Naive thymus-derived CD4-positive, alpha-beta T cell (primary cell): ENCODE measurements around the gene TAS2R38. TPM values are rescaled to one million over a fixed set of nuclear protein-coding genes. Genes with fewer than 3 reads are reported as not detected.

Source experiments
- ATAC-seq: fragments of 150-1000 bp; cut with Tn5 transposase; 2 replicates; pipeline ENCODE4 v1.10.0; 2021; ENCODE audit warnings: mild to moderate bottlenecking, moderate library complexity
- CTCF ChIA-PET: fragments of 350-600 bp; sonication (Branson Sonifier 250); formaldehyde crosslinking; loops from one replicate; lab custom pipeline; 2021; ENCODE audit warnings: antibody characterized with exemption; lab: Charles Lee
- POLR2A ChIA-PET: fragments of 350-600 bp; sonication (Branson Sonifier 250); formaldehyde crosslinking; loops from one replicate; lab custom pipeline; 2021; ENCODE audit warnings: antibody characterized with exemption, inconsistent platforms; lab: Charles Lee
- DNase-seq, 9 donors: peaks; one replicate each; pipeline versions ENCODE4 v3.0.0 to v3.0.0-alpha.2; 2020 to 2022; ENCODE audit warnings: mixed read lengths in 1 of 9
- H3K27ac ChIP-seq: one replicate; pipeline ENCODE4 v1.7.0; 2013; ENCODE audit warnings: mild to moderate bottlenecking, low read depth, low read length, moderate library complexity
- H3K27me3 ChIP-seq, 2 donors: one replicate each; pipeline ENCODE4 v1.7.0; 2013; ENCODE audit warnings: low read length in 2 of 2, mild to moderate bottlenecking in 2 of 2, moderate library complexity in 2 of 2; ENCODE audit not compliant: control insufficient read depth in 2 of 2, insufficient read depth in 2 of 2
- H3K36me3 ChIP-seq, 3 experiments: 1 replicate in 2 of 3; 2 replicates in 1 of 3; pipeline ENCODE4 v1.7.0; 2013; ENCODE audit warnings: low read length in 3 of 3, mild to moderate bottlenecking in 3 of 3, moderate library complexity in 1 of 3; ENCODE audit not compliant: insufficient read depth in 3 of 3, control insufficient read depth in 2 of 3
- H3K4me1 ChIP-seq, 2 donors: one replicate each; pipeline ENCODE4 v1.7.0; 2013; ENCODE audit warnings: low read length in 2 of 2, mild to moderate bottlenecking in 2 of 2, moderate library complexity in 1 of 2; ENCODE audit not compliant: control insufficient read depth in 2 of 2, insufficient read depth in 2 of 2
- H3K4me3 ChIP-seq: 2 replicates; pipeline ENCODE4 v1.7.0; 2013; ENCODE audit warnings: mild to moderate bottlenecking, low read length
- H3K9me3 ChIP-seq, 3 experiments: 1 replicate in 2 of 3; 2 replicates in 1 of 3; pipeline ENCODE4 v1.7.0; 2013; ENCODE audit warnings: low read length in 3 of 3; ENCODE audit not compliant: control insufficient read depth in 2 of 3
- H3K27ac Mint-ChIP-seq, 9 donors: one replicate each; pipeline ENCODE4 v1.8.0; 2020 to 2022; ENCODE audit warnings: mixed read lengths in 9 of 9, mild to moderate bottlenecking in 8 of 9, moderate library complexity in 5 of 9, inconsistent platforms in 2 of 9
- H3K27me3 Mint-ChIP-seq, 5 donors: one replicate each; pipeline ENCODE4 v1.8.0; 2021 to 2022; ENCODE audit warnings: mixed read lengths in 5 of 5, mild to moderate bottlenecking in 1 of 5
- H3K36me3 Mint-ChIP-seq, 5 donors: one replicate each; pipeline ENCODE4 v1.8.0; 2020 to 2022; ENCODE audit warnings: mixed read lengths in 5 of 5, mild to moderate bottlenecking in 3 of 5, inconsistent platforms in 1 of 5
- H3K4me1 Mint-ChIP-seq, 7 donors: one replicate each; pipeline ENCODE4 v1.8.0; 2020 to 2022; ENCODE audit warnings: mixed read lengths in 7 of 7, mild to moderate bottlenecking in 3 of 7, inconsistent platforms in 1 of 7
- H3K4me3 Mint-ChIP-seq, 10 donors: one replicate each; pipeline ENCODE4 v1.8.0; 2020 to 2022; ENCODE audit warnings: mild to moderate bottlenecking in 10 of 10, mixed read lengths in 10 of 10, moderate library complexity in 6 of 10, inconsistent platforms in 2 of 10
- H3K9me3 Mint-ChIP-seq, 11 donors: one replicate each; pipeline ENCODE4 v1.8.0; 2020 to 2022; ENCODE audit warnings: mixed read lengths in 11 of 11, mild to moderate bottlenecking in 4 of 11, inconsistent platforms in 1 of 11, moderate library complexity in 1 of 11
- intact Hi-C, 2 donors: fragments of 100-400 bp; cut with micrococcal nuclease; formaldehyde crosslinking; loops; one replicate each; pipeline ENCODE4 v1.15.1; 2023
- polyA plus RNA-seq, 2 donors: library from polyadenylated mRNA; unstranded; fragments of 300-500 nt; fragmentation: Illumina TruSeq; gene quantifications; one replicate each; pipeline ENCODE4 v1.2.3, GENCODE V29; 2021
- total RNA-seq, 6 experiments: library from RNA in 5 of 6; stranded (reverse) in 5 of 6; gene quantifications; 1 replicate in 5 of 6; 2 replicates in 1 of 6; pipeline ENCODE4 v1.2.3 and lab custom pipeline; 2021 to 2026

Gene TAS2R38
- total and polyA plus RNA-seq, 7 experiments from 2014 or later = not detected

DNA sequence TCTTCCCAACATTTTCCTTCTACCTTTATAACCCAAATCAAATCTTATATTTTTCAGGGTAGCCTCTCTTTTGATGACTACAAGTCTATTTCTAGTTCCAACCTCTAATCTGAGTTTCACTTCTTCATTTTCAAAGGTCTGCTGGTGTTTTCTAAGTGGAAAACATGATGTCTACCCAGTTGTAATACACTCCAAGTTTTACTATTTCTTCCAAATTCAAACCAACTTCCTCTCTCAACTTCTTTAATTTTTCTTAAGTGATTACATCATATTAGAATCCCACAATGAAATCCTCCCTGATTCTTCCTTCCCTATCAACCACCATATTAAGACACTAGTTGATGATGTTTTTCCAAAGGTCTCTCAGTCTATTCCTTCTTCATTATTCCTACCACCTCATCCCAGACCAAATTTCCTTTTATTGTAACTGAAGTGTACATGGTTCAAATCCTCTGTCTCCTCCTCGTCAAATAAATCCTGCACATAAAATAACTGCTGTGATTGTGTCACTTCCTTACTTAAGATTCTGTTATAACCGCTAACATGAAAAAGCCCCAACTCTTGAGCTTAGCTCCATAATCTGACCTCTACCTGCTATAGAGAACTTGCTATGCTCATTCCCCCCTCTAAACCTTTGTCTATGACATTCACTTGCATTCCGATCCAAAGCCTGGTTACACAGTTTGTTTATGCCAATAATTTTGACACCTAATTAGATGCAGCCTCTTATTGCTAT is 12.7 kb downstream of the TAS2R38 start:
- H3K36me3 ChIP-seq = no peaks in the 10 kb centered on the region
- Mint-ChIP-seq H3K27me3 (peaks cover 0 to 9% (median 0%) of the 10 kb centered on the region in 5 donors), H3K9me3 (peaks cover 0 to 8% (median 0%) of the 10 kb centered on the region in 11 donors), H3K27ac (no peak overlapping the region), H3K4me3 (no peak overlapping the region), H3K4me1 (no peaks in the 10 kb centered on the region), H3K36me3 (no peaks in the 10 kb centered on the region)
- H3K4me1 ChIP-seq = no peaks in the 10 kb centered on the region
- intact Hi-C loops = no loop called here
- no peaks in the 10 kb centered on the region for H3K9me3 ChIP-seq
- no peak overlapping the region for H3K4me3 ChIP-seq
- ChIA-PET POLR2A (no interaction called here), CTCF (no interaction called here)
- peak; percentile 74 for ATAC-seq
- H3K27ac ChIP-seq = no peak overlapping the region
- no peaks in the 10 kb centered on the region for H3K27me3 ChIP-seq
- no peak for DNase-seq

GRCh38 chr7:141956084-141956483 is 17.5 kb downstream of the TAS2R38 start:
- DNase-seq (no peak), ATAC-seq (peak; percentile 66)
- no peak overlapping the region for H3K27ac Mint-ChIP-seq
- Histone ChIP-seq H3K27ac (no peak overlapping the region), H3K36me3 (no peaks in the 10 kb centered on the region), H3K27me3 (no peaks in the 10 kb centered on the region), H3K4me3 (no peak overlapping the region), H3K4me1 (no peaks in the 10 kb centered on the region), H3K9me3 (no peaks in the 10 kb centered on the region)
- intact Hi-C loops = no loop called here
- H3K27me3 Mint-ChIP-seq = peaks cover 0 to 11% (median 4%) of the 10 kb centered on the region in 5 donors
- H3K4me1 Mint-ChIP-seq = peaks cover 0 to 3% (median 0%) of the 10 kb centered on the region in 7 donors
- ChIA-PET POLR2A (no interaction called here), CTCF (no interaction called here)
- no peaks in the 10 kb centered on the region for H3K36me3 Mint-ChIP-seq
- H3K9me3 Mint-ChIP-seq = no peaks in the 10 kb centered on the region
- H3K4me3 Mint-ChIP-seq = no peak overlapping the region

DNA sequence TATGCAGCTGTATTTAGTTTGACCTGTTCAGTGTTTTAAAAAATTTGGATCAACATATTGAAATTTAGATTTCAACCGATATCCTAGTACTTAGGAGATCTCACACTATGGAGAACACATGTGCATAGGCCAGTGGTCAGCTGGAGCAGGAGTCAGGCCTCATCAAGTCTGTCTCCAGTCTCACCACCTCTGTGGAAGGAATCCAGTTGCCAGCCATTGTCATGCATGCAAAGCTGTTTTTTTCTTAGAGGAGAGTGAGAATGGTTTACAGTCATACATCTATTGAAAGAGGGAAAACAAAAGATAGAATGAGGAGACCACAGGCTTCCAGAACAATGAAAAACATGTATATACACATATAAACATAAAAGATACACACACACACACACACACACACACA is 19.2 kb downstream of the TAS2R38 start:
- no peak for ATAC-seq
- H3K9me3 ChIP-seq = no peaks in the 10 kb centered on the region
- no peak overlapping the region for H3K27ac Mint-ChIP-seq
- no peaks in the 10 kb centered on the region for H3K27me3 ChIP-seq
- H3K9me3 Mint-ChIP-seq = no peaks in the 10 kb centered on the region
- peaks cover 0 to 20% (median 4%) of the 10 kb centered on the region in 5 donors for H3K27me3 Mint-ChIP-seq
- H3K27ac ChIP-seq = no peak overlapping the region
- CTCF ChIA-PET = no interaction called here
- POLR2A ChIA-PET = no interaction called here
- H3K36me3 Mint-ChIP-seq = no peaks in the 10 kb centered on the region
- H3K4me3 ChIP-seq = no peak overlapping the region
- no peaks in the 10 kb centered on the region for H3K4me1 ChIP-seq
- intact Hi-C loops = no loop called here
- H3K36me3 ChIP-seq = no peaks in the 10 kb centered on the region
- peaks cover 0 to 3% (median 0%) of the 10 kb centered on the region in 7 donors for H3K4me1 Mint-ChIP-seq
- H3K4me3 Mint-ChIP-seq = no peak overlapping the region
- no peak for DNase-seq

- no peak overlapping the region for H3K27ac Mint-ChIP-seq
- peaks cover 0 to 3% (median 0%) of the 10 kb centered on the region in 7 donors for H3K4me1 Mint-ChIP-seq
- no peak overlapping the region for H3K4me3 ChIP-seq
- H3K36me3 Mint-ChIP-seq = no peaks in the 10 kb centered on the region
- no peak overlapping the region for H3K27ac ChIP-seq
- no peaks in the 10 kb centered on the region for H3K4me1 ChIP-seq
- CTCF ChIA-PET = no interaction called here
- H3K27me3 Mint-ChIP-seq = peaks cover 0 to 20% (median 4%) of the 10 kb centered on the region in 5 donors
- no peaks in the 10 kb centered on the region for H3K27me3 ChIP-seq
- H3K9me3 ChIP-seq = no peaks in the 10 kb centered on the region
- H3K36me3 ChIP-seq = no peaks in the 10 kb centered on the region
- DNase-seq (no peak), ATAC-seq (no peak)
- H3K9me3 Mint-ChIP-seq = no peaks in the 10 kb centered on the region
- intact Hi-C loops = no loop called here
- POLR2A ChIA-PET = no interaction called here
- no peak overlapping the region for H3K4me3 Mint-ChIP-seq
These were observed 21.1 kb downstream of the TAS2R38 start for GRCh38 chr7:141952461-141952860.

- Histone ChIP-seq H3K27ac (no peak overlapping the region), H3K4me1 (no peaks in the 10 kb centered on the region), H3K9me3 (no peaks in the 10 kb centered on the region), H3K27me3 (no peaks in the 10 kb centered on the region), H3K36me3 (no peaks in the 10 kb centered on the region), H3K4me3 (no peak overlapping the region)
- H3K4me3 Mint-ChIP-seq = no peak overlapping the region
- ChIA-PET POLR2A (no interaction called here), CTCF (no interaction called here)
- no peaks in the 10 kb centered on the region for H3K36me3 Mint-ChIP-seq
- ATAC-seq (no peak), DNase-seq (no peak)
- H3K27ac Mint-ChIP-seq = no peak overlapping the region
- H3K4me1 Mint-ChIP-seq = peaks cover 0 to 3% (median 0%) of the 10 kb centered on the region in 7 donors
- no peaks in the 10 kb centered on the region for H3K9me3 Mint-ChIP-seq
- peaks cover 0 to 20% (median 11%) of the 10 kb centered on the region in 5 donors for H3K27me3 Mint-ChIP-seq
- intact Hi-C loops = no loop called here
These were observed 22.8 kb downstream of the TAS2R38 start for GRCh38 chr7:141950806-141951205.

- Histone ChIP-seq H3K27ac (no peak overlapping the region), H3K4me1 (no peaks in the 10 kb centered on the region), H3K27me3 (no peaks in the 10 kb centered on the region), H3K9me3 (no peaks in the 10 kb centered on the region), H3K36me3 (no peaks in the 10 kb centered on the region), H3K4me3 (no peak overlapping the region)
- ATAC-seq (no peak), DNase-seq (no peak)
- Mint-ChIP-seq H3K4me3 (no peak overlapping the region), H3K27ac (no peak overlapping the region), H3K27me3 (peaks cover 0 to 20% (median 11%) of the 10 kb centered on the region in 5 donors), H3K4me1 (peaks cover 0 to 3% (median 0%) of the 10 kb centered on the region in 7 donors), H3K9me3 (no peaks in the 10 kb centered on the region), H3K36me3 (no peaks in the 10 kb centered on the region)
- intact Hi-C loops = no loop called here
- ChIA-PET POLR2A (no interaction called here), CTCF (no interaction called here)
These were observed 23.7 kb downstream of the TAS2R38 start for GRCh38 chr7:141949911-141950310.

GRCh38 chr7:141949451-141949850 is 24.1 kb downstream of the TAS2R38 start:
- ChIA-PET CTCF (no interaction called here), POLR2A (no interaction called here)
- ATAC-seq = no peak
- H3K4me1 Mint-ChIP-seq = peaks cover 0 to 1% (median 0%) of the 10 kb centered on the region in 7 donors
- H3K27ac Mint-ChIP-seq = no peak overlapping the region
- no peak overlapping the region for H3K27ac ChIP-seq
- H3K4me3 ChIP-seq = no peak overlapping the region
- no peak overlapping the region for H3K4me3 Mint-ChIP-seq
- intact Hi-C loops = no loop called here
- H3K36me3 ChIP-seq = no peaks in the 10 kb centered on the region
- no peaks in the 10 kb centered on the region for H3K9me3 ChIP-seq
- no peak for DNase-seq
- no peaks in the 10 kb centered on the region for H3K4me1 ChIP-seq
- no peaks in the 10 kb centered on the region for H3K36me3 Mint-ChIP-seq
- H3K9me3 Mint-ChIP-seq = no peaks in the 10 kb centered on the region
- no peaks in the 10 kb centered on the region for H3K27me3 ChIP-seq
- peaks cover 0 to 19% (median 11%) of the 10 kb centered on the region in 5 donors for H3K27me3 Mint-ChIP-seq
